GM19351 (cell line): ENCODE data around the gene SMOC2.

Source experiments
- ATAC-seq: cut with Tn5 transposase; IDR thresholded peaks from one replicate; pipeline ENCODE4 v1.9.1; 2021; ENCODE audit warnings: mild to moderate bottlenecking, moderate library complexity; ENCODE audit not compliant: unreplicated experiment

The SMOC2 gene

GRCh38 chr6:168441434-168442391 lies 729 bp downstream of the SMOC2 start:
- ATAC-seq, result no peak

GRCh38 chr6:168442646-168443045 lies 1.7 kb downstream of the SMOC2 start:
- ATAC-seq, result no peak

- no peak for ATAC-seq
Measured at GRCh38 chr6:168447282-168447681, 6.3 kb downstream of the SMOC2 start.

- ATAC-seq, result no peak
Measured at GRCh38 chr6:168447700-168448099, 6.7 kb downstream of the SMOC2 start.

- no peak for ATAC-seq
Measured at GRCh38 chr6:168448243-168448855, 7.4 kb downstream of the SMOC2 start.

- ATAC-seq, result no peak
Measured at GRCh38 chr6:168450917-168451316, 9.9 kb downstream of the SMOC2 start.

GRCh38 chr6:168451805-168452517 lies 11.0 kb downstream of the SMOC2 start:
- no peak for ATAC-seq

GRCh38 chr6:168452685-168453377 lies 11.8 kb downstream of the SMOC2 start:
- ATAC-seq, result no peak

GRCh38 chr6:168455847-168456530 lies 15.0 kb downstream of the SMOC2 start:
- ATAC-seq, result no peak

GRCh38 chr6:168456907-168457652 lies 16.1 kb downstream of the SMOC2 start:
- ATAC-seq, result no peak

GRCh38 chr6:168457653-168457934 lies 16.6 kb downstream of the SMOC2 start:
- no peak for ATAC-seq

GRCh38 chr6:168458101-168458500 lies 17.1 kb downstream of the SMOC2 start:
- ATAC-seq, result no peak

GRCh38 chr6:168459572-168459971 lies 18.6 kb downstream of the SMOC2 start:
- ATAC-seq, result no peak

GRCh38 chr6:168462289-168462853 lies 21.4 kb downstream of the SMOC2 start:
- no peak for ATAC-seq

- no peak for ATAC-seq
Measured at GRCh38 chr6:168464546-168464945, 23.6 kb downstream of the SMOC2 start.

GRCh38 chr6:168468045-168468444 lies 27.1 kb downstream of the SMOC2 start:
- ATAC-seq, result no peak

GRCh38 chr6:168469521-168469920 lies 28.5 kb downstream of the SMOC2 start:
- ATAC-seq, result no peak

GRCh38 chr6:168469926-168470325 lies 28.9 kb downstream of the SMOC2 start:
- no peak for ATAC-seq

- ATAC-seq, result no peak
Measured at GRCh38 chr6:168472363-168472762, 31.4 kb downstream of the SMOC2 start.

GRCh38 chr6:168473197-168473596 lies 32.2 kb downstream of the SMOC2 start:
- ATAC-seq, result no peak
